ENCODE results near the gene CYP19A1.
"Not testable (repeated sequence)": the region's sequence is repeated elsewhere in the genome, so short reads cannot be mapped to it uniquely, and the experiment has no call there.

CYP19A1 gene

GRCh38 chr15:51212239-51212638 is 126.2 kb downstream of the CYP19A1 start:
- no peak for DNase-seq (ENCODE audit: low read depth in 3 of 3)

DNA sequence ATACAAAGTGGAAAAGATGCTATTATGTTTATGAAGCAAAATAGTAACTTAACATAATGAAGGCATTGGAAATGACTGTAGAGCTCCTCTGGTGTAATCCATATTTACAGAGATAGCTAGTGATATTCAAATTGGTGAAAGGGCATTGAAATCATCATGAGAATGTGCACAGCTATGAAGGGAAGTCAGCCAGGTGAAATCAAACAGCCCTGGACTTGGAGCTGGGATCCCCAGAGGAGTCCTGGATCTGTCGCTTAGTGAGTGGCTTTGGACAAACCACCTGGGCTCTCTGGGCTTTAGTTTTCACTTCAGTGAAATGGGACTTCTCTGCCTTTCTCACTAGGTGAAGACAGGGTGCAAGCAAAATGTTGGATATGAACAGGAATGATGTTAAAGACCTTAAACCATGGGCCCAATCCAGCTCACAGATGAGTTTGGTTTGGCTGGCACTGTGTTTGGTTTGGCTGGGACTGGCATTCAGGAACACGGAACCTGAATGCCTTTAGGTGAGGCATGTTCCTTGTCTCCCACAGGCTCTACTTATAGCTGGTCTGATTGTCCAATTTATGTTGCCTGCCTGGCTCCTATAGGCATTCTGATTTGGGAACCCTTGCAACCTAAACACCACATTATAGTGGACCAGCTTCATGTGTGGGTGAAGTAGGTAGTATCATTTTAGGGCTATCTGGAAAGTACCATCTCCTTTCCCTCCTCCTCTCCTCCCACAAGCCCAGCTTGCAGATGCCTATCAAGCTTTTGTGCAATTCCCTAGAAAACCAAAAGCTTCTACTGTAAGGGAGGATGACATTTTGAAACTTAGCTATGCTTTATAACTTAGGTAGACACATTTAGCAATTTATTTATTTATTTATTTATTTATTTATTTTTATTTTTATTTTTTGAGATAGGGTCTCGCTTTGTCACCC is 133.1 kb downstream of the CYP19A1 start:
- no peak for DNase-seq (ENCODE audit: low read depth in 3 of 3)

DNA sequence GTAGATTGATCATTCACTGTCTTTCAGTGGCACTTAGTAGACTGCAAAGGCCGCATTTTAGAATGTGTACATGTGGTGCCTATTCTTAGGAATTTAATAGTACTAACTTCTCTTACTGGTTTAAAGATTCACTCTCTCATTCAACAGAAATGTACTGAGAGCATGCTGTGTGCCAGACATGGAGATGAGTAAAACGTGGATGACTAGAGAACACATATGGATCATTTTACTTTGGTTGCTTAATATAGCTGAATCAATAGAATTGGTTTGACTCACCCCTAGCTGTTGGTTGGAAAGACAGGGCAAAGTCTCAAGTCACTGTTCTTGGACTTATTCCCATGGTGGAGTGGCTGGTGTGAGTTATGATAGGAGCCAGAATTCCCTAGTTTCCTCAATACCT is 134.6 kb downstream of the CYP19A1 start:
- no peak for DNase-seq (ENCODE audit: low read depth in 3 of 3)

DNA sequence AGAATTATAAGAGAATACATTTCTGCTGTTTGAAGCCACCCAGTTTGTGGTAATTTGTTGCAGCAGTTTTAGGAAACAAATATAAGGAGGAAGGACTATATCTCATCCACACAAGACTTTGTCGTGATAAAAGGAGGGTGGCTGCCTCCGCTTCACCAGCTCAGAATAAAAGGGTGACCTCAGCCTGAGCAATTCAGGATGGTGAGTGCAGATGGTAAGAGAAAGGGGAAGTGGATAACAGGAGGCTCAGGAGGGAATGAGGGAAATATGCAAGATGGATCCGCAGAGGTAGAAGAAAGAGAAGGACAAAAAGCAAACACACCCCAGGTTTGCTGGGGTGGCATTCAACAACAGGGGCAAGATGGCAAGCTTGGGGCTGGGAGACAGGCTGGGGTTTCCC is 135.6 kb downstream of the CYP19A1 start:
- no peak for DNase-seq (ENCODE audit: low read depth in 3 of 3)

- DNase-seq (ENCODE audit: low read depth in 3 of 3) = no peak
These were observed 136.8 kb downstream of the CYP19A1 start for GRCh38 chr15:51201581-51201980.

GRCh38 chr15:51200792-51201191 is 137.6 kb downstream of the CYP19A1 start:
- DNase-seq (ENCODE audit: low read depth in 3 of 3) = no peak

DNA sequence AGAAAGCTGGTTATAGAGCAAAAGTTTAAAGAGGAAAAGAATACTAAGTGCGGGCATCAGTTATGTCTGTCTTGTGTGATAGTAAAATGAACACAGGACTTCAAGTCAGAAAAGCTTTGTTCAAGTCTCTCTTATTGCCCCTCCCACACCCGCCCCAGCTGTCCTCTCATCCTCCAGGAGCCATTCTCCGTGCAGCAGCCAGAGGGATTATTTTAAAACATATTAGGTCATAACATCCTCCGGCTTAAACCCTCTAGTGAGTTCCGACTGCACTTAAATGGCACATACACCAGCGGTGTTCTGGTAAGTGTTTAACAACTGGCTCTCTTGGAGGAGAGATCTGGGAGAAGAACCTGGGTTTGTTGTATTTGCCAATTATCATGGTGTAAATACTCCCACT is 138.9 kb downstream of the CYP19A1 start:
- DNase-seq (ENCODE audit: low read depth in 3 of 3) = no peak

GRCh38 chr15:51198701-51199232 is 139.6 kb downstream of the CYP19A1 start:
- DNase-seq (ENCODE audit: low read depth in 3 of 3) = no peak

GRCh38 chr15:51195459-51195858 is 142.9 kb downstream of the CYP19A1 start:
- DNase-seq (ENCODE audit: low read depth in 3 of 3) = no peak

GRCh38 chr15:51193979-51194378 is 144.4 kb downstream of the CYP19A1 start:
- no peak for DNase-seq (ENCODE audit: low read depth in 3 of 3)

DNA sequence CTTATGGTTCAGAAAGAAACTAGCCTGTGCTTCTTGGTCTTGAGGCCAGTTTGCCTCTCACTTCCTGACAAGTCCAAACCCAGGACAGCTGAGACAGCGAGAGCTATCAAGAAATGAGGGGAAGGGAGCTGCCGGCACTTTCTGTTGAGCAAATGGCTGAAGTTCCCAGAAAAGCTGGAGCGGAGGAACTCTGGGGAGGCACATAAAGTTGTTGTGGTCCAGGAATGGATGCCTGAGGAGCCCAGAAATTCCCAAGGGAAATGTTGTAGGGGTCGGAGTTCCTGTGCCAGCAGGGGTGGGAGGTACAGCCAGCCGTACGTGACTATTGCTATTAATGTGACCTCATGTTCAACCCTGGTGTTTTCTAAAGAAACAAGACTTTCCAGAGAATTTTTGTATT is 144.9 kb downstream of the CYP19A1 start:
- no peak for DNase-seq (ENCODE audit: low read depth in 3 of 3)

DNA sequence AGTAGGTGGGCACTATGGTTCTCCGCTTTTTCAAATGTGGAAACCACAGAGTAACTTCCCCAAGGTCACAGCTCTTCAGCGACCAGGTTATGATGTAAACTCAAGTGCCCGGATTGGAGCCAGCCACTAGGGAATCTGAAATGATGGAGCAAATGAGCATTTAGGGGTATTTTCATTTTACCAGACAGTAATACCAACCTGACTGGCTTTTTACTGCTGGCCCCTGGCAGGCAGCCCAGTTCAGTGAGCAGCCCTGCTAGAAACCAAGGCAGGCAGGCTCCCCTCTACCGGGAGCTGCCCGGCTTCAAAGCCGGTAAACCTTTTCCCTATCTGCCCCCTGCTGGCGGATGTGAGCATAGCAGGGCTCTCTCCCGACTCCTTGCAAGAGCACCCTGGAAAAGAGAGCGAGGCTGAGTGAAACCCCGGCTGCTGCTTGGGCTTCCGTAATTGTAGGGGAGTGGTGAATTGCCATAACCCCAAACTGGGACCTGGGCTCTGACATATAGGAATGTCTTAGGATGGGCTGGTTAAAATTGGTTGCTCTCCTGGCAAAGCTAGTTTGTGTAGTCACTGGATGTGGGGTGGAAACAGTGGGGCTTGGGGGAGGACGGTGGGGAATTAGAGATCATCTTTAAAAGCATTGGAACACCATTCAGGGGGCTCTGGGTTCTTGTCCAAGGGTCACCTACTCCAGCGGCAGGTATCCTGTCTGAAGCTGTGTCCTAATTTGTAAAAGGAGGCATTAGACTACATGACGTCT is 145.7 kb downstream of the CYP19A1 start:
- peak; percentile 49 to 82 (median 64) for DNase-seq (ENCODE audit: low read depth in 3 of 3)

DNA sequence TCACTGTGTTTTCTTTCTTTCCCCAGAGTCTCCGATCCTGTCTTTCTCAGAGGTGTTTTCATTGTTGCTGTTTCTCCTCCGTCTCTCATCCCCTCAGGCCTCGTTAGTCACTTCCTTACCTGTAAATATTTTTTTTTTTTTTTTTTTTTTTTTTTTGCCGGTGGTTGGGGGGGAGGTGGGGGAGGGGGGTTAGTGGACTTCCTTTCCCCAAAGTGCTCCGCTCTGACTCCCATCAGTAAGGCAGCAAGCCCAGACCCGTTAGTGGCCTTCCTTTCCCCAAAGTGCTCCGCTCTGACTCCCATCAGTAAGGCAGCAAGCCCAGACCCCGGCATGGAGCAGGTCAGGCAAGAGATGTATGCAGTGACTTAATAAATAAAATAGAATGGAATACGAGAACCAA is 146.6 kb downstream of the CYP19A1 start:
- no peak for DNase-seq (ENCODE audit: low read depth in 3 of 3)

DNA sequence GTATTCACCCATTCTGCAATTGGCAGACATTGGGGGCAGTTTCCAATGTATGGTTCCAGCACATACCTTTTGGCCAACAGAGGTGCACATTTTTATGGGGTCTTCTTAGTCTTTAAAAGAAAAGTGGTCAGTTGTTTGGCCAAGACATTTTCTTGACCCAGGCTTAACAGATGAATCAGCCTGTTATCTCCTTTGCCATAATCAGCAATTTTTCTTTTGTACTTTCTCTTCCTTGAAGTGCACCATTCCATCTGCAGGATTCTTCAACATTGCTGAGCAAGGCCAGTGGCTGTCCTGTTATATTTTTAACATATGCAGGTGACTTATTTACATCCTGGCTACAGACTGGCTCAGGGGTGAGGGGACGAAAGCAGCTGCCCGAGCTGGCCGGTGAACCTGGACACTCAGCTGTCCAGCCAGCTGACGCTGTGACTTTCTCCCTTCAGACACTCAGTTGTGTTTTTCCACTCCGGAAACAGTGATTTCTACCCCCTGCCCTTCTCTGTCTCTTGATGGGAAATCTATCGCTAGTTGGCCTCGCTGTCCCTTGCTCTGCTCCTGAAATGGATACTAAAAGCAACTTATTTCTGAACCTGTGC is 147.2 kb downstream of the CYP19A1 start:
- no peak for DNase-seq (ENCODE audit: low read depth in 3 of 3)

- no peak for DNase-seq (ENCODE audit: low read depth in 3 of 3)
These were observed 147.8 kb downstream of the CYP19A1 start for GRCh38 chr15:51190424-51191068.

- DNase-seq (ENCODE audit: low read depth in 3 of 3) = no peak
These were observed 148.6 kb downstream of the CYP19A1 start for GRCh38 chr15:51189669-51190385.

GRCh38 chr15:51188791-51189190 is 149.6 kb downstream of the CYP19A1 start:
- not testable (repeated sequence) for DNase-seq (ENCODE audit: low read depth in 3 of 3)

- no peak for DNase-seq (ENCODE audit: low read depth in 3 of 3)
These were observed 151.5 kb downstream of the CYP19A1 start for GRCh38 chr15:51186891-51187290.

DNA sequence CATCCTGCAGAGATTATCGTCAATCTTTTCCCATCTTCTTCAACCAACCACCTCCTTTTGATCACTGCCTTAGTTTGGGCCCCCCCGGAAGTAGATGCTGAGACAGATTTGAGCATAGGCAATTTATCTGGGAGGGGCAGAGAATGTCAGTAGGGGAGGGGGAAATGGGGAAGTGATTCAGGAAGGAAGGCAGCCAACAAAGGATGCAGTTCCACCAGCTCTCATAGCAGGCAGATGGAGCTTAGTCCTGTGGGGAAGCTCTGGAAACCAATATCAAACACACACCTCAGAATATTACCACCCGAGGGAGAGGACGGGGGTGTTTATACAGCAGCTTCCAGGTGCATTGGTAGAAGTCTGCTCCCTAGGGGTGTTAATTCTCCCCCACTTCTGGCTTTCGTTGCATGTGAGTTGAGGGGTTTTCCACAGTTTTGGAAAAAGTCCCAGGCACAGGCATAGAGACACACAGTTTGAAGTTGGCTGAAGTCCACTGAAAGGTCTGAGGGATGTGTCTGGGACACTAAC is 152.2 kb downstream of the CYP19A1 start:
- no peak for DNase-seq (ENCODE audit: low read depth in 3 of 3)

DNA sequence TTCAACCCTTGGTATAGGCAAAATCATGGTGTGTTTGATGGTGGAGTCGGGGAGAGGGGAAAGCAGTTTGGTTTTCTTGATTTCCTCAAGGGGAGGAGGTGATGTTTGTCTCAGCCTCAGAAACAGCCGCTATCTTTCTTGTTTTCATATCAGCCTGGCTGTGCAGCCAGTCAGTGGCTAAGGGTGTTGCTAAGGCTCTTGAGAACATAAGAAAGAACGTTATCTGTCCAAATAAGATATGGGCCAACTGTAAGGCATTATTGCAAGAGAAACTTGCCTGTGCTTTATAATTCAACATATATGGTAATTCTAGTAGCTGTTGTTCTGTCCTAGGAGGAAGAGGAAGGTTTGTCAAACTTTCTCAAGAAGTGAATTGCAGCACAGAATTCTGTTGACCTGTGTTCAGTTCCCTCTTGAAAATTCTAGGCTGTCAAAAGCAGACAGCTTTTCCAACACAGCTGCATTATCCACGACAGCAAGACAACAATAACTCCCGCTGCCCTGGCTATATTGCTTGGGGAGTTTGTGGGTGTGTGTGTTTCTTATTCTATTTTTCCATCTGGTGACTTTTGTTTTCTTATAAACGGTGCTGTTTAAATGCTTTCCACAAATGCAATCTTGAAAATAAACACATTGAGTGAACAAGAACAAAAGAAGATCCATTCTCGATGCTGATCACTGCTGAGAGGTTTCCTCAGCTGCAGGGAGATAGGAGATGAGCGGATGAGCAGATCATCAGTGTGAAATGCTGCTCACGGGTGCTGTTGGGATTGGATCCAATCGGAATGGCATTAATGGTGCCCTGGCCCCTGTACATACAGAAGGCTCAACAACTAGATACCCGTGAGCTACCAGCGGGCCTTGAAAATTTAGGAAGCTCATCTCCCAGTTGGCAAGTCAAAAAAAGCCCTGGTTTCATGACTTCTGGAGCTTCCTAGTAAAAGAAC is 152.9 kb downstream of the CYP19A1 start:
- no peak for DNase-seq (ENCODE audit: low read depth in 3 of 3)
